Inflammatory macrophage treated with lipopolysaccharide for 4 hours (primary cell): Measurements from ENCODE around the gene NDUFAF3.
"Not testable (repeated sequence)": the region's sequence is repeated elsewhere in the genome, so short reads cannot be mapped to it uniquely, and the experiment has no call there.

Source experiments
- DNase-seq: peaks from one replicate; pipeline ENCODE4 v3.0.0-alpha.2; 2020

NDUFAF3 gene

GRCh38 chr3:49001155-49001554 lies 20.8 kb upstream of the NDUFAF3 start:
- DNase-seq: no peak

GRCh38 chr3:49004352-49005302 lies 17.3 kb upstream of the NDUFAF3 start:
- no peak for DNase-seq

GRCh38 chr3:49005303-49005680 lies 16.6 kb upstream of the NDUFAF3 start:
- DNase-seq: no peak

- DNase-seq: no peak
These were observed 15.9 kb upstream of the NDUFAF3 start for GRCh38 chr3:49005998-49006397.

GRCh38 chr3:49006408-49007067 lies 15.4 kb upstream of the NDUFAF3 start:
- peak; percentile 15 for DNase-seq

- DNase-seq: peak; percentile 88
These were observed 14.7 kb upstream of the NDUFAF3 start, which contains the start of gene WDR6 for GRCh38 chr3:49007068-49007770. WDR6 (plus strand) TSS chr3:49007391; CDS start chr3:49007432, 41 bp downstream.

GRCh38 chr3:49007771-49008528 lies 14.0 kb upstream of the NDUFAF3 start:
- peak; percentile 68 for DNase-seq

GRCh38 chr3:49008627-49009026 lies 13.3 kb upstream of the NDUFAF3 start:
- not testable (repeated sequence) for DNase-seq

GRCh38 chr3:49009396-49009795 lies 12.5 kb upstream of the NDUFAF3 start:
- DNase-seq: no peak

GRCh38 chr3:49012441-49013017 lies 9.4 kb upstream of the NDUFAF3 start:
- no peak for DNase-seq

- DNase-seq: no peak
These were observed 8.7 kb upstream of the NDUFAF3 start for GRCh38 chr3:49013113-49013737.

GRCh38 chr3:49013738-49014660 lies 7.9 kb upstream of the NDUFAF3 start:
- DNase-seq: peak; percentile 35

- DNase-seq: no peak
These were observed 6.8 kb upstream of the NDUFAF3 start for GRCh38 chr3:49015072-49015471.

- no peak for DNase-seq
These were observed 6.2 kb upstream of the NDUFAF3 start for GRCh38 chr3:49015765-49016164.

- DNase-seq: no peak
These were observed 5.3 kb upstream of the NDUFAF3 start for GRCh38 chr3:49016414-49017228.

GRCh38 chr3:49017229-49017970 lies 4.5 kb upstream of the NDUFAF3 start:
- DNase-seq: no peak

- DNase-seq: peak; percentile 54
These were observed 3.8 kb upstream of the NDUFAF3 start, which contains the start of gene DALRD3 for GRCh38 chr3:49017971-49018706. DALRD3 (minus strand) TSS chr3:49018580; CDS start chr3:49018564, 16 bp downstream.

- no peak for DNase-seq
These were observed 3.3 kb upstream of the NDUFAF3 start for GRCh38 chr3:49018707-49019006.
